HepG2 (cell line): ENCODE results near the gene NCOA3. TPM values are rescaled to one million over a fixed set of nuclear protein-coding genes. Genes with fewer than 3 reads are reported as not detected.

Experiments
- BCL3 ChIP-seq: sonication (generic); formaldehyde crosslinking; IDR thresholded peaks from 2 replicates; pipeline ENCODE4 v1.5.1; 2020; ENCODE audit warnings: mild to moderate bottlenecking, missing genetic modification reagents, moderate library complexity
- CEBPZ ChIP-seq: IDR thresholded peaks from 2 replicates; pipeline ENCODE4 v1.6.1; 2012; ENCODE audit warnings: low read length, improper control_type of control experiment
- GATAD2A ChIP-seq: IDR thresholded peaks from 2 replicates; pipeline ENCODE4 v1.6.1; 2016
- NFE2 ChIP-seq: sonication (generic); formaldehyde crosslinking; IDR thresholded peaks from 2 replicates; pipeline ENCODE4 v1.4.0; 2020; ENCODE audit warnings: missing genetic modification reagents
- RBAK ChIP-seq: sonication (generic); formaldehyde crosslinking; IDR thresholded peaks from 2 replicates; pipeline ENCODE4 v1.5.1; 2020; ENCODE audit warnings: mild to moderate bottlenecking, missing genetic modification reagents
- RBM39 ChIP-seq: fragments of 200-400 bp; formaldehyde crosslinking; IDR thresholded peaks from one replicate; pipeline ENCODE4 v1.6.1; 2018; ENCODE audit warnings: antibody characterized with exemption, mild to moderate bottlenecking, low read depth, low read length; ENCODE audit not compliant: poor library complexity, severe bottlenecking
- SKI ChIP-seq: fragments of 450-650 bp; IDR thresholded peaks from one replicate; pipeline ENCODE4 v1.6.1; 2018; ENCODE audit warnings: mild to moderate bottlenecking; ENCODE audit not compliant: partially characterized antibody
- TFE3 ChIP-seq: IDR thresholded peaks from 2 replicates; pipeline ENCODE4 v1.6.1; 2016
- TRIM22 ChIP-seq: fragments of 450-650 bp; IDR thresholded peaks from 2 replicates; pipeline ENCODE4 v1.6.1; 2017
- ZBTB44 ChIP-seq: sonication (generic); formaldehyde crosslinking; IDR thresholded peaks from 2 replicates; pipeline ENCODE4 v1.4.0; 2020; ENCODE audit warnings: missing genetic modification reagents
- ZNF275 ChIP-seq: sonication (generic); formaldehyde crosslinking; IDR thresholded peaks from 2 replicates; pipeline ENCODE4 v1.8.0; 2022; ENCODE audit warnings: missing genetic modification reagents, mild to moderate bottlenecking, inconsistent platforms, borderline replicate concordance
- ZNF563 ChIP-seq: sonication (generic); formaldehyde crosslinking; IDR thresholded peaks from 2 replicates; pipeline ENCODE4 v1.8.0; 2022; ENCODE audit warnings: mild to moderate bottlenecking, moderate library complexity, missing genetic modification reagents
- ZNF574 ChIP-seq: sonication (generic); formaldehyde crosslinking; IDR thresholded peaks from 2 replicates; pipeline ENCODE4 v1.4.0; 2020; ENCODE audit warnings: missing genetic modification reagents
- ZNF615 ChIP-seq: sonication (generic); formaldehyde crosslinking; IDR thresholded peaks from 2 replicates; pipeline ENCODE4 v1.5.0; 2020; ENCODE audit warnings: mild to moderate bottlenecking, missing genetic modification reagents, borderline replicate concordance
- polyA plus RNA-seq, 8 experiments: library from polyadenylated mRNA; depleted of rRNA in 3 of 8; stranded (reverse) in 7 of 8; unstranded in 1 of 8; fragments of >200 nt; fragmentation: Illumina TruSeq in 4 of 8; extraction: Trizol in 4 of 8; gene quantifications; 2 replicates each; pipeline versions ENCODE4 v1.2.1 to v1.2.3, GENCODE V29; 2011 to 2016; ENCODE audit warnings: low read depth in 4 of 8, missing spikeins in 1 of 8, mixed read lengths in 1 of 8; ENCODE audit not compliant: insufficient read depth in 1 of 8
- total RNA-seq, 5 experiments: library from RNA; depleted of rRNA; stranded (reverse); fragments of >200 nt; fragmentation: Illumina TruSeq; extraction: Trizol; gene quantifications; 2 replicates each; pipeline ENCODE4 v1.2.3, GENCODE V29; 2016; ENCODE audit warnings: low read depth in 1 of 5

Gene NCOA3
- total and polyA plus RNA-seq, 2 of the 13 experiments (the other 11 are each of a cell fraction or from before 2014, with no cell fraction given), result 35.0 to 56.8 TPM

- TF ChIP-seq TRIM22, result no peak
- TF ChIP-seq TFE3 (CRISPR knock-in tag), result peak; percentile 62
- TF ChIP-seq SKI, result peak; percentile 47
- TF ChIP-seq NFE2, result no peak
- TF ChIP-seq GATAD2A (CRISPR knock-in tag), result peak; percentile 52
- no peak for TF ChIP-seq RBM39
- TF ChIP-seq ZBTB44, result peak; percentile 86; the same call in 1 of the 2 replicates
- no peak for TF ChIP-seq BCL3 (CRISPR knock-in tag)
- TF ChIP-seq ZNF563 (CRISPR knock-in tag), result no peak
- peak; percentile 51; the same call in 1 of the 2 replicates for TF ChIP-seq ZNF574 (CRISPR knock-in tag)
- TF ChIP-seq CEBPZ, result no peak
- no peak; the same call in 1 of the 2 replicates for TF ChIP-seq RBAK
- TF ChIP-seq ZNF275, result no peak
- no peak for TF ChIP-seq ZNF615 (CRISPR knock-in tag)
These were observed 176.2 kb downstream of the NCOA3 start (continued) for GRCh38 chr20:47677635-47678453.
